Left lung (tissue), 10 donors: Measurements from ENCODE around the gene LGALS3BP. TPM values are rescaled to one million over a fixed set of nuclear protein-coding genes. Genes with fewer than 3 reads are reported as not detected.

ENCODE experiments used
- ATAC-seq: fragments of 200-7000 bp; cut with Tn5 transposase; one replicate; pipeline ENCODE4 v1.9.1; 2020; ENCODE audit warnings: moderate library complexity
- DNase-seq, 4 donors: peaks; one replicate each; pipeline ENCODE4 v3.0.0-alpha.2; 2013 to 2020
- H3K27ac ChIP-seq, 2 donors: fragments of 200-600 bp; sonication (generic) in 1 of 2; one replicate each; pipeline versions ENCODE4 v1.5.0 to v1.8.0; 2020 to 2021
- H3K27me3 ChIP-seq, 2 donors: fragments of 200-600 bp; sonication (generic) in 1 of 2; one replicate each; pipeline versions ENCODE4 v1.5.0 to v1.8.0; 2020 to 2021
- H3K36me3 ChIP-seq, 2 donors: fragments of 200-600 bp; sonication (generic) in 1 of 2; one replicate each; pipeline versions ENCODE4 v1.5.0 to v1.8.0; 2020 to 2021
- H3K4me1 ChIP-seq, 2 donors: fragments of 200-600 bp; one replicate each; pipeline ENCODE4 v1.8.0; 2021
- H3K4me3 ChIP-seq, 2 donors: fragments of 200-600 bp; sonication (generic) in 1 of 2; one replicate each; pipeline versions ENCODE4 v1.5.0 to v1.8.0; 2020 to 2021; ENCODE audit warnings: mild to moderate bottlenecking in 1 of 2
- H3K9me3 ChIP-seq, 2 donors: fragments of 200-600 bp; sonication (generic) in 1 of 2; one replicate each; pipeline versions ENCODE4 v1.5.0 to v1.8.0; 2020 to 2021
- intact Hi-C, 2 donors: fragments of 100-400 bp; cut with DNase I; formaldehyde crosslinking; loops; one replicate each; pipeline versions ENCODE4 v1.11.2 to v1.14.2; 2022
- polyA plus RNA-seq, 6 donors: library from polyadenylated mRNA; unstranded; fragments of 120-200 nt; gene quantifications; one replicate each; pipeline ENCODE4 v1.2.1, GENCODE V29; 2013; ENCODE audit not compliant: insufficient read length in 6 of 6
- total RNA-seq, 2 donors: library from RNA; stranded (reverse); fragmentation: NEBNext Ultra II Directional; extraction: Animal tissue kit (Norgen Biotek cat#: 25700); gene quantifications; one replicate each; pipeline ENCODE4 v1.2.1, GENCODE V29; 2021
- TF ChIP-seq, protein P1 (sequence below), 2 donors: fragments of 200-600 bp; sonication (generic) in 1 of 2; IDR thresholded peaks; one replicate each; pipeline versions ENCODE4 v1.5.0 to v1.8.0; 2021; ENCODE audit warnings: antibody characterized with exemption in 2 of 2
- donor health status: DM: no; HTN: yes; CAD: no.
- donor health status: DM: no; HTN: no; CAD: no.

Gene LGALS3BP
- total and polyA plus RNA-seq, 8 donors: 155 to 688 (median 183) TPM

GRCh38 chr17:78991906-78992532 is 12.3 kb upstream of the LGALS3BP start:
- DNase-seq: peak in 1 of 4 donors; percentile 57

GRCh38 chr17:78991017-78991738 is 11.5 kb upstream of the LGALS3BP start:
- no peak overlapping the region for H3K27ac ChIP-seq
- no peaks in the 10 kb centered on the region for H3K9me3 ChIP-seq
- H3K36me3 ChIP-seq: peaks cover 0 to 70% of the 10 kb centered on the region in 2 donors
- peak in 1 of 4 donors; percentile 56 for DNase-seq
- TF ChIP-seq, protein P1, sequence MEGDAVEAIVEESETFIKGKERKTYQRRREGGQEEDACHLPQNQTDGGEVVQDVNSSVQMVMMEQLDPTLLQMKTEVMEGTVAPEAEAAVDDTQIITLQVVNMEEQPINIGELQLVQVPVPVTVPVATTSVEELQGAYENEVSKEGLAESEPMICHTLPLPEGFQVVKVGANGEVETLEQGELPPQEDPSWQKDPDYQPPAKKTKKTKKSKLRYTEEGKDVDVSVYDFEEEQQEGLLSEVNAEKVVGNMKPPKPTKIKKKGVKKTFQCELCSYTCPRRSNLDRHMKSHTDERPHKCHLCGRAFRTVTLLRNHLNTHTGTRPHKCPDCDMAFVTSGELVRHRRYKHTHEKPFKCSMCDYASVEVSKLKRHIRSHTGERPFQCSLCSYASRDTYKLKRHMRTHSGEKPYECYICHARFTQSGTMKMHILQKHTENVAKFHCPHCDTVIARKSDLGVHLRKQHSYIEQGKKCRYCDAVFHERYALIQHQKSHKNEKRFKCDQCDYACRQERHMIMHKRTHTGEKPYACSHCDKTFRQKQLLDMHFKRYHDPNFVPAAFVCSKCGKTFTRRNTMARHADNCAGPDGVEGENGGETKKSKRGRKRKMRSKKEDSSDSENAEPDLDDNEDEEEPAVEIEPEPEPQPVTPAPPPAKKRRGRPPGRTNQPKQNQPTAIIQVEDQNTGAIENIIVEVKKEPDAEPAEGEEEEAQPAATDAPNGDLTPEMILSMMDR (IDR thresholded peaks at IDR 0.05): no peak
- no peak overlapping the region for H3K4me3 ChIP-seq
- ATAC-seq: no peak
- H3K4me1 ChIP-seq: peaks cover 8 to 31% of the 10 kb centered on the region in 2 donors
- intact Hi-C loops: no loop called here
- H3K27me3 ChIP-seq: no peaks in the 10 kb centered on the region

More at GRCh38 chr17:78991906-78992532, 12.3 kb upstream of the LGALS3BP start:
- no peak overlapping the region for H3K4me3 ChIP-seq
- TF ChIP-seq, protein P1 (IDR thresholded peaks at IDR 0.05): no peak
- peaks cover 0 to 79% of the 10 kb centered on the region in 2 donors for H3K36me3 ChIP-seq
- intact Hi-C loops: no loop called here
- H3K27ac ChIP-seq: no peak overlapping the region
- no peak for ATAC-seq
- H3K27me3 ChIP-seq: no peaks in the 10 kb centered on the region
- H3K4me1 ChIP-seq: peaks cover 8 to 30% of the 10 kb centered on the region in 2 donors
- no peaks in the 10 kb centered on the region for H3K9me3 ChIP-seq

GRCh38 chr17:78990349-78991016 is 10.8 kb upstream of the LGALS3BP start:
- H3K4me3 ChIP-seq: no peak overlapping the region
- no peaks in the 10 kb centered on the region for H3K27me3 ChIP-seq
- TF ChIP-seq, protein P1 (IDR thresholded peaks at IDR 0.05): no peak
- H3K9me3 ChIP-seq: no peaks in the 10 kb centered on the region
- H3K36me3 ChIP-seq: peaks cover 0 to 63% of the 10 kb centered on the region in 2 donors
- peak in 1 of 4 donors; percentile 80 for DNase-seq
- H3K4me1 ChIP-seq: peaks cover 11 to 38% of the 10 kb centered on the region in 2 donors
- intact Hi-C loops: no loop called here
- no peak overlapping the region for H3K27ac ChIP-seq
- no peak for ATAC-seq

- no peaks in the 10 kb centered on the region for H3K27me3 ChIP-seq
- no peak for DNase-seq
- H3K36me3 ChIP-seq: peaks cover 0 to 40% of the 10 kb centered on the region in 2 donors
These were observed 8.4 kb upstream of the LGALS3BP start for GRCh38 chr17:78988152-78988551.

More at GRCh38 chr17:78988152-78988551, 8.4 kb upstream of the LGALS3BP start:
- Histone ChIP-seq H3K27ac (peak overlapping the region; percentile 33 to 89), H3K9me3 (no peaks in the 10 kb centered on the region), H3K4me3 (no peak overlapping the region), H3K4me1 (peaks cover 11 to 33% of the 10 kb centered on the region in 2 donors)
- intact Hi-C loops: no loop called here
- TF ChIP-seq, protein P1 (IDR thresholded peaks at IDR 0.05): no peak
- no peak for ATAC-seq
